Measurements from ENCODE around the gene CALD1.

GRCh38 chr7:134949171-134949570, 169.7 kb downstream of the CALD1 start:
- TF ChIP-seq, protein P1, sequence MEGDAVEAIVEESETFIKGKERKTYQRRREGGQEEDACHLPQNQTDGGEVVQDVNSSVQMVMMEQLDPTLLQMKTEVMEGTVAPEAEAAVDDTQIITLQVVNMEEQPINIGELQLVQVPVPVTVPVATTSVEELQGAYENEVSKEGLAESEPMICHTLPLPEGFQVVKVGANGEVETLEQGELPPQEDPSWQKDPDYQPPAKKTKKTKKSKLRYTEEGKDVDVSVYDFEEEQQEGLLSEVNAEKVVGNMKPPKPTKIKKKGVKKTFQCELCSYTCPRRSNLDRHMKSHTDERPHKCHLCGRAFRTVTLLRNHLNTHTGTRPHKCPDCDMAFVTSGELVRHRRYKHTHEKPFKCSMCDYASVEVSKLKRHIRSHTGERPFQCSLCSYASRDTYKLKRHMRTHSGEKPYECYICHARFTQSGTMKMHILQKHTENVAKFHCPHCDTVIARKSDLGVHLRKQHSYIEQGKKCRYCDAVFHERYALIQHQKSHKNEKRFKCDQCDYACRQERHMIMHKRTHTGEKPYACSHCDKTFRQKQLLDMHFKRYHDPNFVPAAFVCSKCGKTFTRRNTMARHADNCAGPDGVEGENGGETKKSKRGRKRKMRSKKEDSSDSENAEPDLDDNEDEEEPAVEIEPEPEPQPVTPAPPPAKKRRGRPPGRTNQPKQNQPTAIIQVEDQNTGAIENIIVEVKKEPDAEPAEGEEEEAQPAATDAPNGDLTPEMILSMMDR (conservative IDR thresholded peaks at IDR 0.05 in 1 of 2, IDR thresholded peaks at IDR 0.05 in 1 of 2; ENCODE audit: extremely low read depth in 1 of 2, insufficient read depth in 1 of 2, low read depth in 1 of 2, low read length in 2 of 2): no peak
- no peak for TF ChIP-seq EZH2 (IDR thresholded peaks at IDR 0.05; ENCODE audit: borderline replicate concordance, low read length)

All from mammary epithelial cell (primary cell).